Mucosa of descending colon (tissue), 3 donors: ENCODE measurements around the gene CARNS1. TPM values are rescaled to one million over a fixed set of nuclear protein-coding genes. Genes with fewer than 3 reads are reported as not detected.

Source experiments
- ATAC-seq: fragments of 200-7000 bp; cut with Tn5 transposase; one replicate; pipeline ENCODE4 v1.9.1; 2020; ENCODE audit warnings: mild to moderate bottlenecking, moderate library complexity
- DNase-seq, 3 donors: peaks; one replicate each; pipeline ENCODE4 v3.0.0-alpha.2; 2020
- H3K36me3 ChIP-seq: fragments of 200-600 bp; one replicate; pipeline ENCODE4 v1.8.0; 2021; ENCODE audit warnings: low read depth, mild to moderate bottlenecking
- H3K4me1 ChIP-seq: fragments of 200-600 bp; one replicate; pipeline ENCODE4 v1.8.0; 2021; ENCODE audit warnings: low read depth, mild to moderate bottlenecking
- H3K4me3 ChIP-seq: fragments of 200-600 bp; one replicate; pipeline ENCODE4 v1.8.0; 2021; ENCODE audit warnings: mild to moderate bottlenecking
- H3K9me3 ChIP-seq: fragments of 200-600 bp; one replicate; pipeline ENCODE4 v1.8.0; 2021; ENCODE audit warnings: mild to moderate bottlenecking
- CTCF ChIP-seq: fragments of 200-600 bp; IDR thresholded peaks from one replicate; pipeline ENCODE4 v1.8.0; 2022; ENCODE audit warnings: antibody characterized with exemption, mild to moderate bottlenecking
- intact Hi-C, 2 donors: fragments of 100-400 bp; cut with DNase I in 1 of 2; cut with micrococcal nuclease in 1 of 2; formaldehyde crosslinking; loops; one replicate each; pipeline versions ENCODE4 v1.11.0 to v1.11.1; 2022; cut with DNase I, micrococcal nuclease
- total RNA-seq, 3 donors: library from RNA; stranded (reverse); fragmentation: NEBNext Ultra II Directional in 2 of 3; extraction: Animal tissue kit (Norgen Biotek cat#: 25700) in 2 of 3; gene quantifications; one replicate each; pipeline versions ENCODE4 v1.2.1 to v1.2.4, GENCODE V29; 2021 to 2023
- donor health status: DM: no; HTN: no; CAD: no; lungs with moderate emphysema.
- donor health status: DM: no; HTN: no; CAD: no.
- donor health status: DM: no; HTN: yes; CAD: no.

CARNS1 gene
- total RNA-seq, 3 donors from 2014 or later, result 0.26 to 0.89 (median 0.70) TPM

DNA sequence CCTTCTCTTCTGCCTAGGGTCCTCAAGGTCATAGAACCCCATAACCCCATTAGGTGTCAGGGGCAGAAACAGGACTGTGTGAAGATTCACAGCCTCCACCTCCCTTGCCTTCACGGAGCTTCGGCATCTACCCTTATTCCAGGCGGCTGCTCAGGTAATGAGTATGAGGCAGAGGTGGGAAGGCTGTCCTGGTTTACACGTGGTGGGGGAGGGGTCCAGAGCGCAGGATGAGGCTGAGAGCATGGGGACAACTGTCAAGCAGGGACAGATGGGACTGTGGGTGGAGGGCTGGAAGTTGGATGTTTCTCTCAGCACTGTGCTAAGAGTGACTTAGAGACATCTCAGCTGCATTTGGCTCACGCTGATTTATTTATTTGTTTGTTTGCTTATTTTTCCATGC, 28.0 kb upstream of the CARNS1 start:
- ATAC-seq (no peak), DNase-seq (no peak)
- no peak for TF ChIP-seq CTCF
- Histone ChIP-seq H3K4me1 (peaks cover 16% of the 10 kb centered on the region), H3K36me3 (no peaks in the 10 kb centered on the region), H3K9me3 (no peaks in the 10 kb centered on the region), H3K4me3 (no peak overlapping the region)
- intact Hi-C loops, result no loop called here

GRCh38 chr11:67389477-67389876, 26.0 kb upstream of the CARNS1 start:
- H3K9me3 ChIP-seq, result no peaks in the 10 kb centered on the region
- no peak overlapping the region for H3K4me3 ChIP-seq
- peaks cover 24% of the 10 kb centered on the region for H3K4me1 ChIP-seq
- H3K36me3 ChIP-seq, result no peaks in the 10 kb centered on the region
- ATAC-seq (peak; percentile 48), DNase-seq (peak in 2 of 3 donors; percentile 75 to 82)
- peak; percentile 26 for TF ChIP-seq CTCF
- intact Hi-C loops, result no loop called here

DNA sequence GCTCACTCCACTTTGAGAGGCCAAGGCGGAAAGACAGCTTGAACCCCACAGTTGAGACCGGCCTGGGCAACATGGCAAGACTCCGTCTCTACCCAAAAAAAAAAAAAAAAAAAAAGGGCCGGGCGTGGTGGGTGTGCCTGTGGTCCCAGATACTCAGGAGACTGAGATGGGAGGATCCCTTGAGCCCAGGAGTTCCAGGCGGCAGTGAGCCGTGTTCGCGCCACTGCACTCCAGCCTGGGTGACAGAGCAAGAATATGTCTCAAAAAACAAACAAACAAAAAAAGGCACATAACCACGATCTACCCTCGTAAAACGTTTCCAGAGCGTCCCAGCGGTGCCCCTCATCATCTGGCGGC, 24.6 kb upstream of the CARNS1 start:
- peak in 1 of 3 donors; percentile 56 for DNase-seq
- no peaks in the 10 kb centered on the region for H3K36me3 ChIP-seq
- no peak for TF ChIP-seq CTCF
- peak; percentile 1 for ATAC-seq
- H3K4me3 ChIP-seq, result peak overlapping the region; percentile 75
- intact Hi-C loops, result no loop called here
- H3K9me3 ChIP-seq, result no peaks in the 10 kb centered on the region
- peaks cover 24% of the 10 kb centered on the region for H3K4me1 ChIP-seq

- DNase-seq (peak; percentile 96 to 98 (median 98)), ATAC-seq (peak; percentile 90)
- intact Hi-C loops, result no loop called here
- H3K9me3 ChIP-seq, result no peaks in the 10 kb centered on the region
- H3K4me3 ChIP-seq, result peak within 1 kb of the TSS; percentile 75
- no peaks in the 10 kb centered on the region for H3K36me3 ChIP-seq
- peaks cover 25% of the 10 kb centered on the region for H3K4me1 ChIP-seq
- no peak for TF ChIP-seq CTCF
Measured at GRCh38 chr11:67391304-67392182, 23.9 kb upstream of the CARNS1 start, which contains the start of gene RAD9A. TSS of gene RAD9A (plus strand) at chr11:67391986. CDS start at chr11:67392045, 59 bp downstream.

DNA sequence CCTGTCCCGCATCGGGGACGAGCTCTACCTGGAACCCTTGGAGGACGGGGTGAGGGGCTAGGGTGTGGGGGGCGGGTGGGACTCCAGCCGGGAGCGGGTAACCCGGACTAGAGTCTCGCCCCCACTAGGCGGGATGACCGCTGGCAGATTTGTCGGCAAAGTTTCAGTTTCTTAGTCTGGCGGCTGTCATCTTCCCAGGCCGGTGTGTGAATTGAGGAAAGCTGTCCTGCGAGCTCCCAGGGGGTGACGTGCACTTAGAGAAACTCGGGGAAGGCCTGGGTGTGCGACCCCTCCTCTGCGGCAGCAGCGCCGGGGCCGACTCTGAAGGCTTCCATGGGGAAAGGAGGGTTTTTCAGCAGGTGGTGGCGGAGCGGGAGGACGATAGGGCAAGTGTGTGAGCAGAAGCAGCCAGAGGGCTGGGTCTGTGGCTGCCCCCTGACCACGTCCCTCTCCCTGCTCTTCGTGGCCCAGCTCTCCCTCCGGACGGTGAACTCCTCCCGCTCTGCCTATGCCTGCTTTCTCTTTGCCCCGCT, 23.2 kb upstream of the CARNS1 start:
- DNase-seq, result peak in 1 of 3 donors; percentile 66
- peak; percentile 18 for ATAC-seq
- no peaks in the 10 kb centered on the region for H3K9me3 ChIP-seq
- H3K4me1 ChIP-seq, result peaks cover 31% of the 10 kb centered on the region
- no peak for TF ChIP-seq CTCF
- intact Hi-C loops, result no loop called here
- peak overlapping the region; percentile 75 for H3K4me3 ChIP-seq
- no peaks in the 10 kb centered on the region for H3K36me3 ChIP-seq
